Measurements from ENCODE around the gene ARMH2. TPM values are rescaled to one million over a fixed set of nuclear protein-coding genes. Genes with fewer than 3 reads are reported as not detected.

Gene ARMH2
- total RNA-seq, 3 donors from 2014 or later = not detected

- H3K4me1 ChIP-seq = peaks cover 3 to 7% of the 10 kb centered on the region in 2 donors
- intact Hi-C loops (cut with DNase I; ENCODE audit: low total_unique reads) = no loop called here
- H3K4me3 ChIP-seq = no peak overlapping the region
- no peaks in the 10 kb centered on the region for H3K27me3 ChIP-seq
- peak overlapping the region in 1 of 2 donors; percentile 8 for H3K27ac ChIP-seq
- TF ChIP-seq CTCF (IDR thresholded peaks at IDR 0.05) = no peak
- no peak for TF ChIP-seq POLR2AphosphoS5 (IDR thresholded peaks at IDR 0.05)
- no peak for TF ChIP-seq POLR2A (IDR thresholded peaks at IDR 0.05)
- no peaks in the 10 kb centered on the region for H3K9me3 ChIP-seq
- no peaks in the 10 kb centered on the region for H3K36me3 ChIP-seq
- DNase-seq (ENCODE audit: low spot score in 2 of 2) = no peak
Measured at GRCh38 chr6:24827162-24827561, 28.4 kb upstream of the ARMH2 start.

- intact Hi-C loops (cut with DNase I; ENCODE audit: low total_unique reads) = no loop called here
- no peaks in the 10 kb centered on the region for H3K36me3 ChIP-seq
- no peaks in the 10 kb centered on the region for H3K9me3 ChIP-seq
- no peaks in the 10 kb centered on the region for H3K27me3 ChIP-seq
- TF ChIP-seq POLR2A (IDR thresholded peaks at IDR 0.05) = no peak
- DNase-seq (ENCODE audit: low spot score in 2 of 2) = no peak
- no peak overlapping the region for H3K4me3 ChIP-seq
- peaks cover 0 to 3% of the 10 kb centered on the region in 2 donors for H3K4me1 ChIP-seq
- H3K27ac ChIP-seq = no peak overlapping the region
Measured at GRCh38 chr6:24825130-24825630, 26.5 kb upstream of the ARMH2 start.

- DNase-seq (ENCODE audit: low spot score in 2 of 2) = no peak
- no peaks in the 10 kb centered on the region for H3K36me3 ChIP-seq
- no peak overlapping the region for H3K27ac ChIP-seq
- H3K27me3 ChIP-seq = no peaks in the 10 kb centered on the region
- peaks cover 0 to 3% of the 10 kb centered on the region in 2 donors for H3K4me1 ChIP-seq
- intact Hi-C loops (cut with DNase I; ENCODE audit: low total_unique reads) = no loop called here
- H3K4me3 ChIP-seq = no peak overlapping the region
- no peaks in the 10 kb centered on the region for H3K9me3 ChIP-seq
- TF ChIP-seq CTCF (IDR thresholded peaks at IDR 0.05) = no peak
- TF ChIP-seq POLR2AphosphoS5 (IDR thresholded peaks at IDR 0.05) = no peak
- TF ChIP-seq POLR2A (IDR thresholded peaks at IDR 0.05) = no peak
Measured at GRCh38 chr6:24824142-24824938, 25.6 kb upstream of the ARMH2 start.

GRCh38 chr6:24823185-24823584, 24.5 kb upstream of the ARMH2 start:
- H3K36me3 ChIP-seq = no peaks in the 10 kb centered on the region
- H3K27ac ChIP-seq = no peak overlapping the region
- H3K27me3 ChIP-seq = no peaks in the 10 kb centered on the region

GRCh38 chr6:24822696-24823095, 24.0 kb upstream of the ARMH2 start:
- no peak for DNase-seq (ENCODE audit: low spot score in 2 of 2)
- no peaks in the 10 kb centered on the region for H3K36me3 ChIP-seq
- H3K27me3 ChIP-seq = no peaks in the 10 kb centered on the region
- no peak overlapping the region for H3K4me3 ChIP-seq
- H3K27ac ChIP-seq = no peak overlapping the region
- no peak for TF ChIP-seq POLR2AphosphoS5 (IDR thresholded peaks at IDR 0.05)
- TF ChIP-seq POLR2A (IDR thresholded peaks at IDR 0.05) = no peak
- no peak for TF ChIP-seq CTCF (IDR thresholded peaks at IDR 0.05)
- peaks cover 0 to 3% of the 10 kb centered on the region in 2 donors for H3K4me1 ChIP-seq
- intact Hi-C loops (cut with DNase I; ENCODE audit: low total_unique reads) = no loop called here
- H3K9me3 ChIP-seq = no peaks in the 10 kb centered on the region

More at GRCh38 chr6:24823185-24823584, 24.5 kb upstream of the ARMH2 start:
- intact Hi-C loops (cut with DNase I; ENCODE audit: low total_unique reads) = no loop called here
- Histone ChIP-seq H3K4me1 (peaks cover 0 to 3% of the 10 kb centered on the region in 2 donors), H3K4me3 (no peak overlapping the region), H3K9me3 (no peaks in the 10 kb centered on the region)
- DNase-seq (ENCODE audit: low spot score in 2 of 2) = no peak
- no peak for TF ChIP-seq POLR2AphosphoS5 (IDR thresholded peaks at IDR 0.05)
- TF ChIP-seq CTCF (IDR thresholded peaks at IDR 0.05) = no peak
- TF ChIP-seq POLR2A (IDR thresholded peaks at IDR 0.05) = no peak
